Sigmoid colon (tissue), 7 donors: ENCODE data around the gene EDNRB. TPM values are rescaled to one million over a fixed set of nuclear protein-coding genes. Genes with fewer than 3 reads are reported as not detected.

ENCODE experiments used
- DNase-seq: peaks from one replicate; pipeline ENCODE4 v3.0.0-alpha.2; 2019
- H3K27ac ChIP-seq, 4 donors: fragments of 200-600 bp; sonication (generic); one replicate each; pipeline ENCODE4 v1.5.1; 2016 to 2019; ENCODE audit warnings: mild to moderate bottlenecking in 1 of 4
- H3K27me3 ChIP-seq, 3 donors: fragments of 200-600 bp; sonication (generic); one replicate each; pipeline ENCODE4 v1.5.1; 2019; ENCODE audit warnings: mild to moderate bottlenecking in 1 of 3
- H3K36me3 ChIP-seq, 4 donors: fragments of 200-600 bp; sonication (generic); one replicate each; pipeline ENCODE4 v1.5.1; 2016 to 2019
- H3K4me1 ChIP-seq, 4 donors: fragments of 200-600 bp; sonication (generic); one replicate each; pipeline ENCODE4 v1.5.1; 2017 to 2019
- H3K4me3 ChIP-seq, 4 donors: fragments of 200-600 bp; sonication (generic); one replicate each; pipeline ENCODE4 v1.5.1; 2017 to 2019; ENCODE audit warnings: mild to moderate bottlenecking in 2 of 4, moderate library complexity in 1 of 4
- H3K9me3 ChIP-seq, 4 donors: fragments of 200-600 bp in 3 of 4; sonication (generic) in 3 of 4; one replicate each; pipeline versions ENCODE4 v1.5.1 to v1.6.1; 2013 to 2019
- CTCF ChIP-seq, 4 experiments: fragments of 450-650 bp in 3 of 4; fragments of 200-600 bp in 1 of 4; IDR thresholded peaks; one replicate each; pipeline ENCODE4 v1.5.1; 2016 to 2019; ENCODE audit warnings: antibody characterized with exemption in 4 of 4, mild to moderate bottlenecking in 3 of 4, moderate library complexity in 2 of 4
- EP300 ChIP-seq, 4 donors: sonication (generic); formaldehyde crosslinking; IDR thresholded peaks; one replicate each; pipeline ENCODE4 v1.6.1; 2017; ENCODE audit warnings: antibody characterized with exemption in 4 of 4
- POLR2A ChIP-seq, 2 donors: fragments of 450-650 bp; IDR thresholded peaks; one replicate each; pipeline ENCODE4 v1.6.1; 2016; ENCODE audit warnings: antibody characterized with exemption in 2 of 2, mild to moderate bottlenecking in 2 of 2, moderate library complexity in 2 of 2
- POLR2AphosphoS5 ChIP-seq, 4 donors: sonication (generic); formaldehyde crosslinking; IDR thresholded peaks; one replicate each; pipeline ENCODE4 v1.6.1; 2017; ENCODE audit warnings: antibody characterized with exemption in 4 of 4
- WGBS, 2 donors: extraction: QIAGEN DNeasy Blood & Tissue Kit; methylation state at CpG; one replicate each; pipeline ENCODE4 v1.1.7; 2013; 5-methylcytosine and 5-hydroxymethylcytosine counted together
- intact Hi-C: fragments of 100-400 bp; cut with DNase I; formaldehyde crosslinking; loops from one replicate; pipeline ENCODE4 v1.15.1; 2023
- polyA plus RNA-seq, 3 donors: library from polyadenylated mRNA; stranded (reverse); fragments of 200-250 nt; gene quantifications; one replicate each; pipeline ENCODE4 v1.2.3, GENCODE V29; 2013
- total RNA-seq, 4 donors: library from RNA; depleted of rRNA; stranded (reverse); fragments of >200 nt; gene quantifications; one replicate each; pipeline ENCODE4 v1.1.0, GENCODE V29; 2016
- donor health status: healthy with polysubstance abuse.
- donor health status: Bipolar disorder and iron deficiency.
- donor health status: healthy.

EDNRB gene
- total and polyA plus RNA-seq, 7 donors, result 1.6 to 17.6 (median 14.9) TPM

DNA sequence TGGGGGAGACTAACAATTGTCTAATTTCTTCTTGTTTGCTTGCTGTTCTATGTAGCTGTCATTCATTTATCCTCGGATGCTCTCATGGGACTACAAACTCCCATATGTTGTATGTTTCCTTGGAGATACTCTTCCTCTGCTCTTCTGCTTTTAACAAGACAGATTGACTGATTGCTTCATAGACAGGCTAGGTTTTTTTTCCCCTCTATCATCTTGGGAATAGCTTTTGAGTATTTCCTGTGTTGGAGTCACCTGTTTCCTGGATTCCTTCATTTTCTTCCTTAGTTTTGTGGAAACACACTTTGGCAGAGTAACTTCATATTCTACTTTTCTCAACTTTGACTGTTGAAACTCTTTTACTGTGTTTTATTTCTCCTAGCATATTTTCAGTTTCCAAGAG lies 27.6 kb downstream of the EDNRB start:
- Histone ChIP-seq H3K36me3 (no peaks in the 10 kb centered on the region), H3K4me1 (no peaks in the 10 kb centered on the region), H3K4me3 (no peak overlapping the region), H3K27ac (no peak overlapping the region), H3K27me3 (no peaks in the 10 kb centered on the region), H3K9me3 (no peaks in the 10 kb centered on the region)
- WGBS, 2 donors, result 71 to 80% methylated on average over 1 of the region's 1 CpG
- no peak for DNase-seq
- intact Hi-C loops, result no loop called here
- TF ChIP-seq CTCF (IDR thresholded peaks at IDR 0.05) (no peak), POLR2A (IDR thresholded peaks at IDR 0.05) (no peak), EP300 (IDR thresholded peaks at IDR 0.05) (no peak), POLR2AphosphoS5 (IDR thresholded peaks at IDR 0.05) (no peak)

DNA sequence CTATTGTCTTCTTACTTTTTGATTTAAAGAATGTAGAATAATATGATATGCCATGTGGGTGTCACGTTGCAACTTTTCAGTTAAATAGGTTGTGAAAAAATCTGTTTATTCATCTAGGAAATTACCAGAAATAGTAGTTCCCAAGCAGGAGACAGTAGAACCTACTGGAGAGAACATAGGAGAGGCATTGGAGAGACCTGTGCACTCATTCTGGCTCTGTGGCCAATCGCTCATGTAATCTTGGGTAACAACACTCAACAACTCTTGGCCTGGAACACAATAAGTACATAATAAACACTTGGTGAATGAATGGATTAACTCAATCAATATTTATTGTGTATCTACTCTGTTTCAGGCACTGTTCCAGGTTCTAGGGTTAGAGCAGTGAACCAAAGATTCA lies 35.3 kb downstream of the EDNRB start:
- Histone ChIP-seq H3K27ac (no peak overlapping the region), H3K27me3 (no peaks in the 10 kb centered on the region), H3K36me3 (no peaks in the 10 kb centered on the region), H3K9me3 (no peaks in the 10 kb centered on the region), H3K4me1 (no peaks in the 10 kb centered on the region), H3K4me3 (no peak overlapping the region)
- intact Hi-C loops, result no loop called here
- 82 to 88% methylated on average over 2 of the region's 2 CpGs for WGBS, 2 donors
- no peak for DNase-seq
- no peak for TF ChIP-seq EP300 (IDR thresholded peaks at IDR 0.05)
- no peak for TF ChIP-seq POLR2A (IDR thresholded peaks at IDR 0.05)
- TF ChIP-seq CTCF (IDR thresholded peaks at IDR 0.05), result no peak
- TF ChIP-seq POLR2AphosphoS5 (IDR thresholded peaks at IDR 0.05), result no peak

DNA sequence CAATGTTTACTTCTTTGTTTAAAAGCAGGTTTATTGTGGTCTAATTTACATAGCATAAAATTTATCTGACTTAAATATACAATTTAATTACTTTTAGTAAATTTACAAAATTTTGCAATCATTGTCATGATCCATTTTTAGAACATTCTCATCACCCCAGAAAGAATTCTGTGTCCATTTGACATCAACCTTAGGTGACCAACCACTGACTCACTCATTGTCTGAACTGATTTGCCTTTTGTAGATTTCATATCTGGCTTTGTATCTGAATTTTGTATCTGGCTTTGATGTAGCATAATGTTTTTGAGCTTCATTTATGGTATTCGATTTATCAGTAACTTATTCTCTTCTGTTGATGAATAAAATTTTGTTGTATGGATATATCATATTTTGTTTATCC lies 40.4 kb downstream of the EDNRB start:
- H3K9me3 ChIP-seq, result no peaks in the 10 kb centered on the region
- DNase-seq, result no peak
- no peak overlapping the region for H3K27ac ChIP-seq
- TF ChIP-seq CTCF (IDR thresholded peaks at IDR 0.05), result no peak
- TF ChIP-seq EP300 (IDR thresholded peaks at IDR 0.05), result no peak
- no peak for TF ChIP-seq POLR2A (IDR thresholded peaks at IDR 0.05)
- TF ChIP-seq POLR2AphosphoS5 (IDR thresholded peaks at IDR 0.05), result no peak
- H3K4me3 ChIP-seq, result no peak overlapping the region
- intact Hi-C loops, result no loop called here
- H3K4me1 ChIP-seq, result no peaks in the 10 kb centered on the region
- no peaks in the 10 kb centered on the region for H3K36me3 ChIP-seq
- WGBS, 2 donors, result 90 to 95% methylated on average over 1 of the region's 1 CpG
- no peaks in the 10 kb centered on the region for H3K27me3 ChIP-seq

GRCh38 chr13:77876176-77876575 lies 42.5 kb downstream of the EDNRB start:
- TF ChIP-seq CTCF (IDR thresholded peaks at IDR 0.05), result no peak
- no peak for TF ChIP-seq POLR2A (IDR thresholded peaks at IDR 0.05)
- TF ChIP-seq POLR2AphosphoS5 (IDR thresholded peaks at IDR 0.05), result no peak
- no peak for TF ChIP-seq EP300 (IDR thresholded peaks at IDR 0.05)
- Histone ChIP-seq H3K4me3 (no peak overlapping the region), H3K27me3 (no peaks in the 10 kb centered on the region), H3K9me3 (no peaks in the 10 kb centered on the region), H3K4me1 (no peaks in the 10 kb centered on the region), H3K27ac (no peak overlapping the region), H3K36me3 (no peaks in the 10 kb centered on the region)
- no peak for DNase-seq
- intact Hi-C loops, result no loop called here
- WGBS, 2 donors, result 72 to 77% methylated on average over 2 of the region's 2 CpGs

- H3K4me3 ChIP-seq, result no peak overlapping the region
- H3K27me3 ChIP-seq, result no peaks in the 10 kb centered on the region
- intact Hi-C loops, result no loop called here
- no peak overlapping the region for H3K27ac ChIP-seq
- no peaks in the 10 kb centered on the region for H3K9me3 ChIP-seq
- no peaks in the 10 kb centered on the region for H3K36me3 ChIP-seq
- WGBS, 2 donors, result 61 to 74% methylated on average over 4 of the region's 4 CpGs
- no peaks in the 10 kb centered on the region for H3K4me1 ChIP-seq
- TF ChIP-seq POLR2A (IDR thresholded peaks at IDR 0.05) (no peak), CTCF (IDR thresholded peaks at IDR 0.05) (no peak), EP300 (IDR thresholded peaks at IDR 0.05) (no peak)
- no peak for DNase-seq
Measured at GRCh38 chr13:77874406-77874805, 44.2 kb downstream of the EDNRB start.
